B cell (primary cell): Measurements from ENCODE around the gene TMOD1.

ENCODE experiments used
- CTCF ChIP-seq: fragments of 200-600 bp; IDR thresholded peaks from one replicate; pipeline ENCODE4 v1.8.0; 2022; ENCODE audit warnings: antibody characterized with exemption, mild to moderate bottlenecking
- EZH2 ChIP-seq: IDR thresholded peaks from 2 replicates; pipeline ENCODE4 v1.6.1; 2012; ENCODE audit warnings: borderline replicate concordance, low read depth, mild to moderate bottlenecking, moderate library complexity, low read length; ENCODE audit not compliant: insufficient read depth, poor library complexity, severe bottlenecking

GRCh38 chr9:97545486-97545885 is 44.0 kb downstream of the TMOD1 start:
- TF ChIP-seq CTCF = no peak
- TF ChIP-seq EZH2 = no peak
